Epithelial cell of proximal tubule (primary cell): Measurements from ENCODE around the gene UGT1A10. TPM values are rescaled to one million over a fixed set of nuclear protein-coding genes. Genes with fewer than 3 reads are reported as not detected.

Experiments
- DNase-seq: peaks from one replicate; pipeline ENCODE4 v3.0.0-alpha.2; 2011; ENCODE audit warnings: low read depth
- H3K4me3 ChIP-seq: 2 replicates; pipeline ENCODE4 v1.5.1; 2011; ENCODE audit warnings: low read depth, mild to moderate bottlenecking, low read length
- total RNA-seq: library from RNA; depleted of rRNA; stranded (reverse); fragments of >200 nt; gene quantifications from 2 replicates; pipeline ENCODE4 v1.2.3, GENCODE V29; 2015
- TF ChIP-seq, protein P1 (sequence below): conservative IDR thresholded peaks from 2 replicates; pipeline ENCODE4 v1.5.1; 2012; ENCODE audit warnings: low read depth, mild to moderate bottlenecking, low read length

UGT1A10 gene
- total RNA-seq, 1 donor from 2014 or later = not detected

DNA sequence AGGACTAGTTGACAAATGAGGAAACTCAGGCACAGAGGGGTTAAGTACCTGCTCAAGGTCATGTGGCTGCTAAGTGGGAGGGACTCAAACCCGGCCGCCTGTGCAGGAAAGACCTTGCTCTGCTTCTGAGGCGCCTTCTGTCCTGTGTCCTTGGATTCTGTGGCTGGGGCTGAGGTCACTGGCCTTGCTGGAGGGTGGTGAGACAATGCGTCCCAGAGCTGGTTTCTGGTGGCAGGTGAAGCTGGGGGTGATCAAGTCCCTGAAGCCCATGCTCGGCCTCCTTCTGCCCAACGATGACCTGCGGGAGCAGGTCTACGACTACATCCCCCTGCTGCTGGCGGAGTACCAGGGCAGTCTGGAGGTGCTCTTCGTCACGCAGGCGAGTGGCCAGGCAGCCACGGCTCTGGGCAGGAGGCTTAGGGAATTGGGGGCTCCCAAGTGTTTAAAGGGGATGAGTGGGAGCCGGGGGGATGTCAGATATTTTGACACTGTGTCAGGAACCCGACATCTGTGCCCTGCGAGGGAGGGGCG, 157.9 kb downstream of the UGT1A10 start:
- DNase-seq = no peak
- H3K4me3 ChIP-seq = no peak overlapping the region
- TF ChIP-seq, protein P1, sequence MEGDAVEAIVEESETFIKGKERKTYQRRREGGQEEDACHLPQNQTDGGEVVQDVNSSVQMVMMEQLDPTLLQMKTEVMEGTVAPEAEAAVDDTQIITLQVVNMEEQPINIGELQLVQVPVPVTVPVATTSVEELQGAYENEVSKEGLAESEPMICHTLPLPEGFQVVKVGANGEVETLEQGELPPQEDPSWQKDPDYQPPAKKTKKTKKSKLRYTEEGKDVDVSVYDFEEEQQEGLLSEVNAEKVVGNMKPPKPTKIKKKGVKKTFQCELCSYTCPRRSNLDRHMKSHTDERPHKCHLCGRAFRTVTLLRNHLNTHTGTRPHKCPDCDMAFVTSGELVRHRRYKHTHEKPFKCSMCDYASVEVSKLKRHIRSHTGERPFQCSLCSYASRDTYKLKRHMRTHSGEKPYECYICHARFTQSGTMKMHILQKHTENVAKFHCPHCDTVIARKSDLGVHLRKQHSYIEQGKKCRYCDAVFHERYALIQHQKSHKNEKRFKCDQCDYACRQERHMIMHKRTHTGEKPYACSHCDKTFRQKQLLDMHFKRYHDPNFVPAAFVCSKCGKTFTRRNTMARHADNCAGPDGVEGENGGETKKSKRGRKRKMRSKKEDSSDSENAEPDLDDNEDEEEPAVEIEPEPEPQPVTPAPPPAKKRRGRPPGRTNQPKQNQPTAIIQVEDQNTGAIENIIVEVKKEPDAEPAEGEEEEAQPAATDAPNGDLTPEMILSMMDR = no peak

DNA sequence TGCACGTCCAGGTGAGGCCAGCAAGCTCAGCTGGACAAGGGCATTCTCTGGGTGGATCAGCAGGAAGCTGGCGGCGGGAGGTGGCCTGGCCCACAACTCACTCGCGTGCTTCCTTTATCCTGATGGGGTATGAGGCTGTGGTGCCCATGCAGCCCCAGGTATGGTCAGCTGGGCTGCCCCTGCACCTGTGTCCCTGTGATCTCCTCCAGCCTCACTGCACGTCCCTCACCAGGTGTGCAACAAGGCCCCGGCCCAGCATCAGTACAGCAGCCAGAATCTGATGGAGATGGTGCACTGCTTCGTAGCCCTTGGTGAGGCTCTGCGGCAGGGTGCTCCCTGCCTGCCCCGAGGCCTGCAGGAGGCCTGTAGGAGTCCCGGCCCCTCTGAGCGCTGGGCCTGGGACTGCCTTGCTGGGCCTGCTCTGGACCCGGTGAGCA, 159.5 kb downstream of the UGT1A10 start:
- no peak overlapping the region for H3K4me3 ChIP-seq
- TF ChIP-seq, protein P1 = no peak
- no peak for DNase-seq

DNA sequence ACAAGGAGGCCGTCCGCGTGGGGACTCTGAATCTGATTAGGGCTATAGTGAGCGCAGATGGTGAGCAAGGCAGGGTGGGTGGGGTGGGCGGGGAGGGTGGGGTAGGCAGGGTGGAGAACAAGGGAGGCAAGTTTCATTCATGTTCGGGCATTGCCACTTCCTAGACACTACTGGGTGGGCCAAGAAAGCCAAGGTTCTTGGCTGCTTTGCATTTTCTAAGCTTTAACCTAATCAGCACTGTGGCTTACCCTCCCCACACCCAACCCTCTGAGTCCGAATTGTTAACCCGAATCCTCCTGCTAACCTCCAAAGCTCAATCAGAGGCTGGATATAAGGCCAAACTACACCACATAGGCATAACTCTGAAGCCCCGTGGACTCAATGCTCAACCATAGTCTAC, 160.0 kb downstream of the UGT1A10 start:
- DNase-seq = no peak
- TF ChIP-seq, protein P1 = no peak
- H3K4me3 ChIP-seq = no peak overlapping the region

DNA sequence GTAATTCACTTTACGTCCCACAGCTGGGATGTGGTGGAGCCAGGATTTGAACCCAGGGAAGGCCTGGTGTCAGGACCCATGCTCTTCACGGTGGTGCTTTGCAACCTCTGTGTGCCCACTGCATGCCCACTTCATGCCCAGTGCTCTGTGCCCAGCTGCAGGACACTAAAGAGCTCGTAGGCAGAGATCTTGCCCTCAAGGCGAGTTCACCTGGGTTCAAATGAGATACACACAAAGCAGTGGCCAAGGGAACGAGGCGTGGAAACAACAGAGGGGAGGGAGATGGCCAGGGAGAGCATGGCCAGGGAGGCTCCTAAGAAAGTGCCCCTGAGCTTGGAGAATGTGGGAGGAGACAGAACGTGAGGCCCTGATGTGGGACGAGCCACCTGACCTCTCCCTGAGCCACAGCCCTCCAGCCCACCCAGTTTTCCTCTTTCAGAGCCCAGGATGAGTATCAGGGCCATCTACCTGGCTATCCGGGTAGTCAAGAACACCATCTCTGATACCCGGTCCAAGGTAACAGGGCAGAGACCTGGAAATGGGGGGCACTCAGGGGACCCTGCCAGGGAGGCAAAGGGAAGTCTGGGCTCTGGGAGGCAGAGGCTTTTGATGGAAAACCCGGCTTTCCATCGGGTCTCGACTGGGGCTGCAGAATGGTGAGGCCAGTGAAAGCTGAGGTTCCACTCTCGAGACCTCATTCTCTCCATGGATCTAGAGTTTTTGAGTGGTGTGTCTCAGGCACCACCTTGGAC, 162.3 kb downstream of the UGT1A10 start:
- TF ChIP-seq, protein P1 = no peak
- DNase-seq = no peak

DNA sequence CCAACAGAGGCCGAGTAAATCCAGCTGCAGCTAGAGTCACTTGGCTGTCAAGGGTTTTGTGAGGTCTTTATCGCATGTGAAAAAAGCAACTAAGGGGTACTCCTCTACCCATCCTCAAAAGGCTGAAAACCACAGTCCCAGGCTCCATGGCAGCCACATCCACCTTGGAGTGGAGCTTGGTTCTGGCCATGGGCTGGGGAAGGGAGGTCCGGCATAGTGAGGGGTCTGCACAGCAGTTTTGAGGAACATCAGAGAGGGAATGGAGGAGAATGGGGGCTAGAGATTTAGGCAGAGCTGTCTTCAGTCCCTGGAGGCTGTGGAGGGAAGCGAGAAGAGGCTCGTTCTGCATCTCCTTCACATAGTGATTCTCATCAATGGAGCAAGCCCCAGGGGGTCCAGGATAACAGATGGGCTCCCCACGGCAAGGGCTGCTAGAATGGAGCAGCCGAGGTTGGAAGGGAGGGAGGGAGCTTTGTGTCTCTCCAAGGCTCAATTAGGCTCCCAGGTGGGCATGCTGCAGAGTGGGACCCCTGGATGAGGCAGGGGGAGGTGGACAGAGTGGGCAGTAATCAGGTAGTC, 162.9 kb downstream of the UGT1A10 start:
- DNase-seq = no peak
- H3K4me3 ChIP-seq = no peak overlapping the region
- TF ChIP-seq, protein P1 = no peak

More for the DNA sequence above, 162.3 kb downstream of the UGT1A10 start:
- H3K4me3 ChIP-seq = no peak overlapping the region

DNA sequence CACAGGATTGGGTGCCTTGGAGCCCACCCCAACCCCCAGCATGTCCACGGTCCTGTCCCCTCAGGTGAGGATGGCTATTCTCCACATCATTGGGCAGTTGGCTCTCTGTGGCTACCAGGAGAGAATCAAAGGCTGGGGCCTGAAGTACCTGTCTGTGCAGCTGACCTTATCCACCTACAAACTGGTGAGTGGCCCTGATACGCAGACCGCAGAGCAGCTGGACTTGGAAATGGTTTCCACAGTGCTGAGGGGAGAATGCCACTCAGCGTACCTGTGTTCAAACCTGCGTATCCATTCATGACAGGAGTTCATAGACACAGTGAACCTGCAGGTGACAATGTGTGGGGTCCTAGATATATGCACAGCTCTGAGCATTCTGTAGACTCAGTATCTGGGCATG, 163.5 kb downstream of the UGT1A10 start:
- TF ChIP-seq, protein P1 = no peak
- H3K4me3 ChIP-seq = no peak overlapping the region
- no peak for DNase-seq
